Retina (tissue), 1 donor: Measurements from ENCODE around the gene MPPED1.

Source experiments
- DNase-seq: peaks from one replicate; pipeline ENCODE4 v3.0.0-alpha.2; 2016

Gene MPPED1

GRCh38 chr22:43449831-43450225 is 38.0 kb downstream of the MPPED1 start:
- DNase-seq = no peak

GRCh38 chr22:43451371-43452050 is 39.7 kb downstream of the MPPED1 start:
- DNase-seq = no peak

- DNase-seq = no peak
Observed at GRCh38 chr22:43455846-43456245, 44.0 kb downstream of the MPPED1 start.

GRCh38 chr22:43457002-43457401 is 45.2 kb downstream of the MPPED1 start:
- no peak for DNase-seq

GRCh38 chr22:43462701-43463100 is 50.9 kb downstream of the MPPED1 start:
- no peak for DNase-seq

GRCh38 chr22:43464809-43465208 is 53.0 kb downstream of the MPPED1 start:
- DNase-seq = no peak

- DNase-seq = no peak
Observed at GRCh38 chr22:43465291-43466015, 53.6 kb downstream of the MPPED1 start.

- DNase-seq = no peak
Observed at GRCh38 chr22:43466710-43467109, 54.9 kb downstream of the MPPED1 start.

GRCh38 chr22:43467216-43467940 is 55.6 kb downstream of the MPPED1 start:
- DNase-seq = no peak

- no peak for DNase-seq
Observed at GRCh38 chr22:43470253-43470652, 58.4 kb downstream of the MPPED1 start.

GRCh38 chr22:43470941-43471585 is 59.2 kb downstream of the MPPED1 start:
- DNase-seq = no peak

- DNase-seq = no peak
Observed at GRCh38 chr22:43471606-43472135, 59.9 kb downstream of the MPPED1 start.

- DNase-seq = no peak
Observed at GRCh38 chr22:43473031-43473430, 61.2 kb downstream of the MPPED1 start.

GRCh38 chr22:43473441-43473840 is 61.6 kb downstream of the MPPED1 start:
- DNase-seq = no peak

GRCh38 chr22:43474161-43475101 is 62.6 kb downstream of the MPPED1 start:
- DNase-seq = no peak

GRCh38 chr22:43475549-43476076 is 63.8 kb downstream of the MPPED1 start:
- no peak for DNase-seq

GRCh38 chr22:43476341-43476740 is 64.5 kb downstream of the MPPED1 start:
- no peak for DNase-seq

GRCh38 chr22:43476751-43477725 is 65.2 kb downstream of the MPPED1 start:
- DNase-seq = no peak

GRCh38 chr22:43477966-43478365 is 66.2 kb downstream of the MPPED1 start:
- DNase-seq = no peak

- DNase-seq = no peak
Observed at GRCh38 chr22:43478621-43479300, 66.9 kb downstream of the MPPED1 start.
